GM21515 (cell line): ENCODE data around the gene KMT2A.
"Not testable (repeated sequence)": the region's sequence is repeated elsewhere in the genome, so short reads cannot be mapped to it uniquely, and the experiment has no call there.

Source experiments
- ATAC-seq: cut with Tn5 transposase; IDR thresholded peaks from one replicate; pipeline ENCODE4 v1.9.1; 2021; ENCODE audit not compliant: unreplicated experiment

KMT2A gene

DNA sequence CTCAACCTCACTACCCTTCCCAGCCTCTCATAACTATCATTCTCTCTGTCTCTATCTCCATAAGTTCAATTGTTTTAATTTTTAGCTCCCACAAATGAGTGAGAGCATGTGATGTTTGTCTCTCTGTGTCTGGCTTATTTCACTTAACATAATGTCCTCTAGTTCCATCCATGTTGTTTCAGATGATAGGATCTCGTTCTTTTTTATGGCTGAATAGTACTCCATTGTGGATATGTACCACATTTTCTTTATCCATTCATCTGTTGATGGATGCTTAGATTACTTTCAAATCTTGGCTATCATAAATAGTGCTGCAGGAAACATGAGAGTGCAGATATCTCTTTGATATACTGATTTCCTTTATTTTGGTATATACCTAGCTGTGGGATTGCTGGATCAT is 44.9 kb downstream of the KMT2A start:
- ATAC-seq = not testable (repeated sequence)

GRCh38 chr11:118484405-118484804 is 48.1 kb downstream of the KMT2A start:
- no peak for ATAC-seq

DNA sequence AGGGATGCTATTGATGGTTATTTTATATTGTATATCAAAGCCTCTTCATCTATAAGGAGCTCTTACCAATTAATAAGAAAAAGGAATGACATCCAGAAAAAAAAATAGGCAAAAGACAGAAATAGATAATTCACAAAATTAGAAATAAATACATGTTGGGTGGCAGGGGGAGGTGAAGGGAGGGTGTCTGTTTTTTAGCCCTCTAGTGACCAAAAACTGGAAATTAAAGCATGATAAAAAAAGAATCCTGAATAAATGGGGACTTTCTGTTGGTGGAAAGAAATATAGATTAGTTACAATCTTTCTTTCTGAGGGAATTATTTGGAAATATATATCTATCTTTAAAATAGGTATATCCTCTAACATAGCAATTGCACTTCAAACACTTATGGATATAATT is 49.0 kb downstream of the KMT2A start:
- no peak for ATAC-seq

DNA sequence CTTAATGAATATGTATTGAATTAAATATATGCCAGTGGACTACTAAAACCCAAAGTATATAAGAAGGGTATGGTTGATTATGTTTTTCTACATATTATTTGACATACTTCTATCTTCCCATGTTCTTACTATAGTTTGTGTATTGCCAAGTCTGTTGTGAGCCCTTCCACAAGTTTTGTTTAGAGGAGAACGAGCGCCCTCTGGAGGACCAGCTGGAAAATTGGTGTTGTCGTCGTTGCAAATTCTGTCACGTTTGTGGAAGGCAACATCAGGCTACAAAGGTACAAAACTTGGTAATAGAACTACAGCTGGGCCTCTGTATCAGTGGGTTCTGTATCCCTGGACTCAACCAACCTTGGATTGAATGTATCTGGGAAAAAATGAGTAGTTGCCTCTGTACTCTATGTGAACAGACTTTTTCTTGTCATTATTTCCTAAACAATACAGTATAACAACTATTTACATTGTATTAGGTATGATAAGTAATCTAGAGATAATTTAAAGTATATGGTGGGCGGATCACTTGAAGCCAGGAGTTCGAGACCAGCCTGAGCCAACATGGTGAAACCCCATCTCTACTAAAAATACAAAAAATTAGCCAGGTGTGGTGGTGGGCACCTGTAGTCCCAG is 52.3 kb downstream of the KMT2A start:
- ATAC-seq = no peak

DNA sequence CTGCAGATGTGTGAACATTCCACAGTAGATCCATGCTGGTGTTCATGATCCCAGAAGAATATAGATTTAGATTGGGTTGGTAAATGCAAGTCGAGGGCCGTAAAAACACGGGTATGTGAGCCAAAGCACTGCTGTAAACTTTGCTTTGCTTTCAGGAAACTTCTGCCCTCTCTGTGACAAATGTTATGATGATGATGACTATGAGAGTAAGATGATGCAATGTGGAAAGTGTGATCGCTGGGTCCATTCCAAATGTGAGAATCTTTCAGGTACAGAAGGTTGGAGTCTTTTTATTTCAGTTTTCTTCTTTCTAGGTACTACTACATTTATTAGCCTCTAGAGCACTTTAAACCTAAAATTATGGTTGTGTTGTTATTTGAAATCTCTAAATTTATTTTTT is 54.7 kb downstream of the KMT2A start:
- no peak for ATAC-seq

- ATAC-seq = no peak
Observed at GRCh38 chr11:118497831-118498230, 61.5 kb downstream of the KMT2A start.

DNA sequence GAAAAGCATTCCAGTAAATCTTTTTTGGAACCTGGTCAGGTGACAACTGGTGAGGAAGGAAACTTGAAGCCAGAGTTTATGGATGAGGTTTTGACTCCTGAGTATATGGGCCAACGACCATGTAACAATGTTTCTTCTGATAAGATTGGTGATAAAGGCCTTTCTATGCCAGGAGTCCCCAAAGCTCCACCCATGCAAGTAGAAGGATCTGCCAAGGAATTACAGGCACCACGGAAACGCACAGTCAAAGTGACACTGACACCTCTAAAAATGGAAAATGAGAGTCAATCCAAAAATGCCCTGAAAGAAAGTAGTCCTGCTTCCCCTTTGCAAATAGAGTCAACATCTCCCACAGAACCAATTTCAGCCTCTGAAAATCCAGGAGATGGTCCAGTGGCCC is 66.9 kb downstream of the KMT2A start:
- no peak for ATAC-seq

GRCh38 chr11:118511601-118512000 is 75.3 kb downstream of the KMT2A start:
- no peak for ATAC-seq

DNA sequence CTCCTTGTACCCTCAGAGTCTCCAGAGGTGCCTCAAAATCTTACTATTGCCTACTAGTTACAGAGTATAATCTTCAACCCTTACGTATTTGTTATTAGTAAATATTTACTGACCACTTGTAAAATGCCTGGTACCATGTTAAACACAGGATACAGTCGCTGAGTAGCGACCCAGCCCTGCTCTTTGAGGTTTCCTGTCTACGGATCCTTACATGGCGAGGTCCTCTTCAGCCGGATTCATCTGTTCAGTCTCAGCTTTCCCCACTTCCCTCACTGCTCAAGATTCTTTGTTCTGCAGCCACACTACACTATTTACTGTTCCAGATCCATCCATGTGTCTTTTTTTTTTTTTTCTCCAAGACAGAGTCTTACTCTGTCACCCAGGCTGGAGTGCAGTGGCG is 77.8 kb downstream of the KMT2A start:
- ATAC-seq = no peak

- no peak for ATAC-seq
Observed at GRCh38 chr11:118519549-118519948, 83.3 kb downstream of the KMT2A start.

GRCh38 chr11:118521892-118522311 is 85.6 kb downstream of the KMT2A start:
- ATAC-seq = no peak

DNA sequence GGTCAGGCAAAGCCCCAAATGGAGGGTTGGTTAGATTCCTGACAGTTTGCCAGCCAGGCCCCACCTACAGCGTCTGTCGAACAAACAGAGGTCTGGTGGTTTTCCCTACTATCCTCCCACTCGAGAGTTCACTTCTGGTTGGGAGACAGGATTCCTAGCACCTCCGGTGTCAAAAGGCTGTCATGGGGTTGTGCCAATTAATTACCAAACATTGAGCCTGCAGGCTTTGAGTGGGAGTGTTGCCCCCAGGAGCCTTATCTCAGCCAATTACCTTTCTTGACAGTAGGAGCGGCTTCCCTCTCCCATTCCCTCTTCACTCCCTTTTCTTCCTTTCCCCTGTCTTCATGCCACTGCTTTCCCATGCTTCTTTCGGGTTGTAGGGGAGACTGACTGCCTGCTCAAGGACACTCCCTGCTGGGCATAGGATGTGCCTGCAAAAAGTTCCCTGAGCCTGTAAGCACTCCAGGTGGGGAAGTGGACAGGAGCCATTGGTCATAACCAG is 86.3 kb downstream of the KMT2A start:
- ATAC-seq = no peak

GRCh38 chr11:118524356-118524755 is 88.1 kb downstream of the KMT2A start:
- no peak for ATAC-seq

- no peak for ATAC-seq
Observed at GRCh38 chr11:118524757-118525470, 88.6 kb downstream of the KMT2A start.

GRCh38 chr11:118526688-118527087 is 90.4 kb downstream of the KMT2A start:
- ATAC-seq = no peak

DNA sequence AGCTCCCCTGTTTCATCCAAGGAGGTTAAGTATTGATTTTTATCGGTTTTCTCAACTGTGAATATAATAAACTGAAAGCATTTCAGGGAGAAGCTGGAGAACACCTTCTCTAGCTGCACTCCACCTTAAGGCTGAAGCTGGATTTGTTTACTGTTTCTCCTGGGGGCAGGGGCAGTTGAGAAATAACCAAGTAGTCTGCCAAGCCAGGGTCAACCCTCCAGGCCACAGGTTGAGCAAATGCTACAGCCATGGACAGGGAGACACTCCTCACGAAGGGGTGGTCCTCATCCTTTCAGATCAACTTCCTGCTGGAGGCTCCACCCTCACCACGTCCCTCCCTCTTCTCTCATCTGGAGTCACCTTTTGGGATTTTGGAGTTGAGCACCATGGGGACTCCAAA is 90.8 kb downstream of the KMT2A start, which contains the start of gene TTC36:
TSS of gene TTC36 (plus strand) at position 366 of the 400 bp plus-strand sequence. CDS start at position 387, 21 bp downstream.
- no peak for ATAC-seq

DNA sequence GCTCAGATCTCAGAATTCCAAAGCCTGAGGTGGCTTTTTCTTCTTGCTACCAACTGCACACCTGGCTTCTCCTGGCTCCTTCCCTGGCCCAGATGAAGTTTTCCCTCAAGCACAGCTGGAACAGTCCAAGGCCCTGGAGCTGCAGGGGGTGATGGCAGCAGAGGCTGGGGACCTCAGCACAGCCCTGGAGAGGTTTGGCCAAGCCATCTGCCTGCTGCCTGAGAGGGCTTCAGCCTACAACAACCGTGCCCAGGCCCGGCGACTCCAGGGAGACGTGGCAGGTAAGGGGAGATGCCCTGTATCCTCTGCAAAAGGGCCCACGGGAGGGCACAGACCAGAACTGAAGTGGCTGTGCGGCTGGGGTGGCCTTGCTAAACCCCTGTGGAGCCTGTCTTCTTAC is 92.2 kb downstream of the KMT2A start:
- no peak for ATAC-seq

- ATAC-seq = no peak
Observed at GRCh38 chr11:118529584-118530175, 93.4 kb downstream of the KMT2A start.

GRCh38 chr11:118530180-118530682 is 93.9 kb downstream of the KMT2A start:
- ATAC-seq = no peak

GRCh38 chr11:118530683-118531596 is 94.6 kb downstream of the KMT2A start, which contains the start of gene TMEM25:
TSS of gene TMEM25 (plus strand) at chr11:118531192. CDS start at chr11:118531802, 610 bp downstream.
- peak; percentile 53 for ATAC-seq
